Activated T-cell treated with anti-CD3 and anti-CD28 coated beads for 24 hours (primary cell): ENCODE data around the gene MRPL28.
"Not testable (repeated sequence)": the region's sequence is repeated elsewhere in the genome, so short reads cannot be mapped to it uniquely, and the experiment has no call there.

ENCODE experiments used
- DNase-seq: peaks from one replicate; pipeline ENCODE4 v3.0.0-alpha.2; 2020; ENCODE audit warnings: low read depth

MRPL28 gene

GRCh38 chr16:337975-338575 is 32.3 kb downstream of the MRPL28 start:
- DNase-seq: no peak

DNA sequence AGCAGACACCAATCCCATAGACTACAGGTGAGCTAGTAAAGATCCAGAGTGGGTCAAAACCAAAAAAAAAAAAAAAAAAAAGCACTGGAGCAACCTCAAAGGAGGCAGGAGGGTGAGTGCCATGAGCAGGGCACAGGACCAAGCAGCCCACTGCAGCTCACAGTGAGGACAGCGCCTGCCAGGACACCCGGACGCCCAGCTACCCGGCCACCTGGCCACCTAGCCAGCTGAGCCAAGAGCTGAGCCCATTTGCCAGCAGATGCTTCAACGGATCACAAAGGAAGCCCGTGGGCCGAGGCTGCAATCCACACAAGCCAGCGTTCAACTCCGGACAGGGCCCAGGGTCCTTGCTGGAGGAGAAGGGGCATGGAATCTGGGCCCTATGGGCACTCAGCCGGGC is 32.9 kb downstream of the MRPL28 start:
- DNase-seq: no peak

DNA sequence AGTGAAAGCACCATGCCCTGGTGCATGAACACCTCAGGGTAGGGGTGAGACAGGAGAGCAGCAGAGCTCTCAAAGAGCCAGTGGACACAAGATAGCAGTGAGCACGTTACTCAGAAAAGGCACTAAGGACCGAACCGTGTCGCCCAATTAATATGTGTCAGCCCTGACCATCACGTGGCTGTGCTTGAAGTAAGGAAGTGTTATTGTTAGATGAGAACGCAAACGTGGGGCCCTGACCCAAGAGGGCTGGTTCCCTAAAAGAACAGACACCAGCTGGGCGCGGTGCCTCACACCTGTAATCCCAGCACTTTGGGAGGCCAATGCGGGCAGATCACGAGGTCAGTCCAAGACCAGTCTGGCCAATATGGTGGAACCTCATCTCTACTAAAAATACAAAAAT is 34.1 kb downstream of the MRPL28 start:
- DNase-seq: no peak

DNA sequence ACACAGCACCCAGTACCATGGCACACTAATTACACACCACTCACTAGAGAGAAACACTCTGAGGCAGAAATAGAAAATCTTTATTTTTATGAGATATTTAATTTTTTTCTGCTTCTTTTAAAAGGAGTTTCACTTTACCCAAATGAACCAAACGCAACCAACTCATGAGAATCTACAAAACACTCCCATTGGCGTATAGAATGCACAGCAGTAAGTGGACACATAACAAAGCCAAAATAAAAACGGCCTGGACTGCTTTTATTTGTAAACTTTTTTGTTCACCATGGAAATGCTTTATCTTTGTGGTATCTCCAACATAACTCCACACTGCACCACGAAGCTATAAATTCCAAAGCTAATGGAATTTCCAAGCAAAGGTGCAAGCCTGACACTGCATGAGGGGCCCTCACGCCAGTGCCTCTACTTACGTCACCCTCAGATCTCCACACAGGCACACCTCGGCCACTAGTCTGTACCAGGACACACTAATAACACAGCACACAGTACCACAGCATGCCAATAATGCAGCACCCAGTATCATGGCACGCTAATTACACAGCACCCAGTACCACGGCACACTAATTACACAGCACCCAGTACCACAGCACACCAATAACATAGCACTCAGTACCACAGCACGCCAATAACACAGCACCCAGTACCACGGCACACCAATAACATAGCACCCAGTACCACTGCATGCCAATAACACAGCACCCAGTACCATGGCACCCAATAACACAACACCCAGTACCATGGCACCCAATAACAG is 35.3 kb downstream of the MRPL28 start:
- DNase-seq: not testable (repeated sequence)

GRCh38 chr16:334164-334832 is 36.0 kb downstream of the MRPL28 start:
- DNase-seq: not testable (repeated sequence)

DNA sequence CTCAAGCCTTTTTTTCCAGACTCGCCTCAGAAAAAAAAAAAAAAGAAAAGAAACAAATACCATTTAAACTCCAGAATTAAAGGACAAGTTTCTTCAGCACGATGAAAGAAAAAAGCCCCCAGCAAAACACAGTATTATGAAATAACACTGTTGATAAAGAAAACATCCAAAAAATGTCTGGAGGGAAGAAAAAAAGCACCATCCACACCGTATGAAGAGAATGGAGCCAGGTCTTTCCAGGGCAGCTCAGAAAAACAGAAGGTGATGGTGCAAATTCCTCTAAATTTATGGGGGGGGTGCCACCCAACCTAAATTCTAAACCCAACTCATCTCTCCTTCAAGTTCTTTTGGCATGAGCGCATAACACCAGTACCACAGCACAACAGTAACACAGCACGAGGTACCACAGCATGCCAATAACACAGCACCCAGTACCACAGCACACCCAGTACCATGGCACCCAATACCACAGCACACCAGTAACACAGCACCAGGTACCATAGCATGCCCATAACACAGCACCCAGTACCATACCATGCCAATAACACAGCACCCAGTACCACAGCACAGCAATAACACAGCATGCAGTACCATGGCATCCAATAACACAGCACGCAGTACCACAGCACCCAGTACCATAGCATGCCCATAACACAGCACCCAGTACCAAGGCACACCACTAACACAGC is 36.8 kb downstream of the MRPL28 start:
- DNase-seq: no peak

- not testable (repeated sequence) for DNase-seq
Measured at GRCh38 chr16:331181-331814, 39.0 kb downstream of the MRPL28 start.

DNA sequence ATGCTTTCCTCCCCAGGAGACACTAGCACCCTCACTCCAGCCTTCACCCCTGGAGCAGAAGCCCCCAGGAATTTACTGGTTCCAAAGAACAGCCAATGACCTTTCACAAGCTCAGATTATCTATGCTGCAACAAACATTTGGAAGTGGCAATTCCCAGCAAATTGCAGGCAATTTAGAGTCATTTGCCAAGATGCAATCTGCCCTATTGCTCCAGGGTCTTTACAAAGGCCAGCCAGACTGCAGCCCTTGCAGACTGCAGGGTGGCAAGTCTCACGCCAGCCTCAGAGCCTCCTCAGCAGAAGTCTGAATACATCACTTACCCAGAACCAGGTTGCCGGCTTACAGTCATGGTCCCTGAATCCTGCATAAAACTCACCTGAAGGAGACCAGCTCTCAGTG is 39.6 kb downstream of the MRPL28 start:
- no peak for DNase-seq

DNA sequence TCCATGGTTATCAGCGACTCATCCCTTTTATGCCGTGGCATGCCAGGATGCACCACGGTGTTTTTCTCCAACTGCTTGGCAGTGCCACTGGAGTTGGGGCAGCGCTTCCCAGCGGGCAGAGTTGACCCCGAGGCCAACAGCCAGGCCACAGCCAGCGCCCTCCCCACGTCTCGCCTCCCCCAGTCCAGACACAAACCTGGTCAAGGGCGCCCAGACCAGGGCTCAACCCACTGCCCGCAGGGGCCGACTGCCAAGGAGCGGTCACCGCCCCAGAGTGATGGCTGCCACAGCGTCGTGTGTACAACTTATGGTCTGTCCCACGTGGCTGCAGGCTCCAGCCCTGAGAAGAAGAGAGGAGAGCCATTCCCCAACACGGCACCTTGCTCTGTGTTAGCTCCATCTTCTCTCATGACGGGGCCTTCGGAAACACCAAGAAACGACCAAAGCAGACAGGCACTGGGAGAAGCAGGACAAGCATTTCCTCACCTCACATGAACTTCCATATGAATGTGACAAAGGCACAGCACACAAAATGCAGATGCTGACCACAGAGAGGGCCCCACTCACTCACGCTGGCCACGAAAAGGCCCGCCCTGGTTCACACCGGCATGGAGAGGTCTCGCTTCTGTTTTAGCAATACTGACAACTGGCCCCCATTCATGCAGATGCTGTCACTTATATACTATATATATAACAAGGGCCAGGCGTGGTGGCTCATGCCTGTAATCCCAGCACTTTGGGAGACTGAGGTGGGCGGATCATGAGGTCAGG is 44.8 kb downstream of the MRPL28 start:
- DNase-seq: no peak

DNA sequence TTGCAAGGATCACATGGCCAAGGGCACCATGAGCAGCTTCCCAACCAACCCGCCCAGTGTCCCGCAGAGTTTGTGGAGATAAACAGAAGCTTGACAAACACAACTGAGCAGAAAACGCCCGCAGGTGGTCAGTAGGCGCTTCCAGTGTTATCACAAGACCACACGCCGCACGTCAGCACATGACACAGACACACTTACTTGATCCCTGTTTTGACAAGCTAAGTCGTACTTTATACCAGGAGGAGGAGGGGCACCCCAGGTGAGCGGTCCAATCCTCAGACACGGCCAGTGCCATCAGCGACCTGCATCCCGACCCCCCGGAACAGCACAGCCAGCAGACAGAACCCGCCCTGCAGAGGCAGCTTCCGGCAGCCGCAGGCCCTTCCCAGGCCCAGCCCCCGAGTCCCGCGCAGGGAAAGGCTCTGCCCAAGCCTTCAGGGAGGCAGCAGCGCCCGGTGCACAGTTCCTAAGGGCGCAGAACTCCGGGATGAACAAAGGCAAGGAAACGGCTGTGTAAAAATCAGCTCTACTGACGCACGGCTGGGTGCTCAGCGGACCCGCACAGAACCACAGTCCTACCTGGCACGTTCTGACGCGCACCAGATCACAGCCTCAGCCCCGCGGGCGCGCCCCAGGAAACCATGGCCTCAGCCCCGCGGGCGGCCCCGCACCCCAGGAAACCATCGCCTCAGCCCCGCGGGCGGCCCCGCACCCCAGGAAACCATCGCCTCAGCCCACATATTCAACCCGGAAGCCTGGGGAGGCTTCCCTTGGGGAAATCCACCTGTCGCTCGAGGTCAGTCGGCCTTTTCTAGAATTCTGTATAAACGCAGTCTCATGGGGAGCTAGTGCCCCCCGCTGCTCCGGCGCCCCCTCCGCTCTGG is 45.6 kb downstream of the MRPL28 start:
- peak; percentile 29 for DNase-seq

DNA sequence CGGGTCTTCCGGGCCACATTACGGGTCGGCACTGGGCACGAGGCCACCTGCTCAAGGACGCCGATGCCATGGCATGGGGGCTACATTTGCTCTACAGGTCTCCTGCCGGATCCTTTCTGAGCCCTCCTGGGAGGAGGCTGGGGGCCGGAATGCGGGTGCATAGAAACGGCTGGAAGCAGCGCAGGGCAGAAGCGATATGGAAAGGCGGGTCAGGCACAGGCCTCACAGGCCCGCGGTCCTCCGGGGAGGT is 46.2 kb downstream of the MRPL28 start:
- DNase-seq: no peak

DNA sequence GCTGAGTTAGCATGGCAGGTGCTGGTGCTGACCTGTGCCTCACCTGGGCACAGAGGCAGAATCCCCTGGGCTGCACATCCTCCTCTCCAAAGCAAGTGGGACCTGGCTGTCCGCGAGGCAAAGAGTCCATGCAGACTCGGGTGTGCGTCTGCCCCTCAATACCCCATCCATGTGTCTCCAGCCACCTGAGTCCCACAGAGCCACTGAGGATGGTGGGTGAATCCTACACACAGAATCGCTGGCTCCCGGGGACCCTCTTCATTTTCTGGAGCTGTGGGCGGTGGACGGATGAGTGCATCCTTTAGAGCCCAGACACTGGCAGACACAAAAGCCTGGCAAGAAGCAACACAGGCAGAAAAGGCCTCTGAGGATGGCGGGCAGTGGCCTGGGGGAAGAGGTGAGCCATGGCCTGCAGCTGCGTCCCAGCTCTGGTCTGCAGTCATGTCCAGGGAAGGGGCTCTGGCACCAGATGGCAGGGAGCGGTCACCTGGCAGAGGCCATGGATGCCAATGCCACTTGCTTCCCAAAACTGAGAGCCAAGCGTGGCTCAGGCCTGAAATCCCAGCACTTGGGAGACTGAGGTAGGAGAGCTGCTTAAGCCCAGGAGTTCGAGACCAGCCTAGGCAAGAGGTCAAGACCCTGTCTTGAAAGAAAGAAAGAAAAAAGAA is 47.7 kb downstream of the MRPL28 start:
- no peak for DNase-seq

DNA sequence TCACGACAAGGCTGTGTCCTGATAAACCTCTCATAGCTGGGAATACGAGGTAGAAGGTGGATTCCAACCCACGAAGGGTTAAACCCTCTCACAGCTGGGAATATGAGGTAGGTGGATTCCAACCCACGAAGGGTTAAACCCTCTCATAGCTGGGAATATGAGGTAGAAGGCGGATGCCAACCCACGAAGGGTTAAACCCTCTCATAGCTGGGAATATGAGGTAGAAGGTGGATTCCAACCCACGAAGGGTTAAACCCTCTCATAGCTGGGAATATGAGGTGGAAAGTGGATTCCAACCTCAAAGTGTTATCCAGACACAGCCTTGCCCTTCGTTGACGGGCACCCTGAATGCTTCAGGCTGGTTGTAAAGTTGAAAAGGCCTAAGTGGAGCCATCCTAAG is 48.8 kb downstream of the MRPL28 start:
- DNase-seq: no peak

GRCh38 chr16:320206-320605 is 50.1 kb downstream of the MRPL28 start:
- no peak for DNase-seq

DNA sequence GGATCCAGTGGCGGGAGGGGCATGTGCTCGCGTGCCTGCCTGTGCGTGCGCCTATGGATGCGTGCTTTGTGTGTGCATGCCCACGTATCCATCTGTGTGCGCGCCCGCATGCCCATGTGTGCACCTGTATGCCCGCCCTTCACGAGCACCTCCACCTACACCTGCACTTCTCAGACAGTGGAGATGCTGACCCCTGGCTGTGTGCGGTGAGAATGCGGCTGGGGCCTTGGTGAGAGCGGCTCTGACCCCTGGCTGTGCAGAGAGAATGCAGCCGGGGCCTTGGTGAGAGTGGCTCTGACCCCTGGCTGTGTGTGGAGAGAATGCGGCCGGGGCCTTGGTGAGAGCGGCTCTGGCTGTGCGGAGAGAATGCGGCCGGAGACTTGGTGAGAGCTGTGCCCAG is 51.7 kb downstream of the MRPL28 start:
- no peak for DNase-seq

- DNase-seq: no peak
Measured at GRCh38 chr16:317583-317982, 52.8 kb downstream of the MRPL28 start.
